Caco-2 (cell line): Measurements from ENCODE around the gene PDYN. TPM values are rescaled to one million over a fixed set of nuclear protein-coding genes. Genes with fewer than 3 reads are reported as not detected.

Experiments
- Bru-seq: library from RNA; stranded (reverse); fragments of 400-500 nt; gene quantifications from one replicate; lab custom pipeline; 2021; lab: Mats Ljungman, UMichigan
- BruChase-seq, 2 experiments: library from RNA; stranded (reverse); fragments of 400-500 nt; gene quantifications; one replicate each; lab custom pipeline; 2021; lab: Mats Ljungman, UMichigan
- BruUV-seq: library from RNA; stranded (reverse); fragments of 400-500 nt; replicated peaks from 2 replicates; lab custom pipeline; 2021; lab: Mats Ljungman, UMichigan
- CTCF ChIA-PET: fragments of 300-600 bp; sonication (Branson Sonifier 250); formaldehyde crosslinking; loops from one replicate; lab custom pipeline; 2022; ENCODE audit warnings: antibody characterized with exemption; lab: Charles Lee
- POLR2A ChIA-PET: fragments of 300-600 bp; sonication (Branson Sonifier 250); formaldehyde crosslinking; loops from one replicate; lab custom pipeline; 2022; ENCODE audit warnings: antibody characterized with exemption; lab: Charles Lee
- DNase-seq, 2 experiments: peaks; one replicate each; pipeline versions ENCODE4 v3.0.0 to v3.0.0-alpha.2; 2020 to 2022
- H3K27me3 ChIP-seq: replicated peaks from 2 replicates; pipeline ENCODE4 v1.6.0; 2011; ENCODE audit warnings: low read length; ENCODE audit not compliant: control insufficient read depth, insufficient read depth
- H3K36me3 ChIP-seq: 2 replicates; pipeline ENCODE4 v1.5.1; 2011; ENCODE audit warnings: low read length; ENCODE audit not compliant: control insufficient read depth, insufficient read depth
- H3K4me1 ChIP-seq: fragments of 250-450 bp; sonication (Bioruptor Pico); 2 replicates; pipeline ENCODE4 v1.5.1; 2020; ENCODE audit warnings: mild to moderate bottlenecking
- H3K4me3 ChIP-seq: 2 replicates; pipeline ENCODE4 v1.5.1; 2011; ENCODE audit warnings: low read depth, mild to moderate bottlenecking, control low read depth, low read length
- H3K9me3 ChIP-seq: fragments of 250-450 bp; sonication (Bioruptor Pico); 2 replicates; pipeline ENCODE4 v1.5.1; 2020; ENCODE audit warnings: mild to moderate bottlenecking, moderate library complexity
- H3K27ac Mint-ChIP-seq: one replicate; pipeline ENCODE4 v1.8.0; 2022; ENCODE audit warnings: mixed read lengths; ENCODE audit not compliant: unreplicated experiment
- H3K27me3 Mint-ChIP-seq: one replicate; pipeline ENCODE4 v1.8.0; 2022; ENCODE audit warnings: mixed read lengths; ENCODE audit not compliant: insufficient read depth, unreplicated experiment
- H3K36me3 Mint-ChIP-seq: one replicate; pipeline ENCODE4 v1.8.0; 2022; ENCODE audit warnings: mild to moderate bottlenecking, mixed read lengths; ENCODE audit not compliant: insufficient read depth, unreplicated experiment
- H3K4me1 Mint-ChIP-seq: one replicate; pipeline ENCODE4 v1.8.0; 2022; ENCODE audit warnings: low read depth, mixed read lengths; ENCODE audit not compliant: unreplicated experiment
- H3K4me3 Mint-ChIP-seq: one replicate; pipeline ENCODE4 v1.8.0; 2022; ENCODE audit warnings: mild to moderate bottlenecking, moderate library complexity, mixed read lengths; ENCODE audit not compliant: unreplicated experiment
- H3K9me3 Mint-ChIP-seq: one replicate; pipeline ENCODE4 v1.8.0; 2022; ENCODE audit warnings: mixed read lengths; ENCODE audit not compliant: unreplicated experiment
- CTCF ChIP-seq, 2 experiments: fragments of 200-600 bp in 1 of 2; IDR thresholded peaks; 1 replicate in 1 of 2; 2 replicates in 1 of 2; pipeline versions ENCODE4 v1.5.1 to v1.8.0; 2011 to 2022; ENCODE audit warnings: antibody characterized with exemption in 1 of 2, control low read depth in 1 of 2, inconsistent platforms in 1 of 2, low read depth in 1 of 2, low read length in 1 of 2, mild to moderate bottlenecking in 1 of 2, moderate library complexity in 1 of 2; ENCODE audit not compliant: insufficient read depth in 1 of 2, severe bottlenecking in 1 of 2, unreplicated experiment in 1 of 2
- intact Hi-C: fragments of 100-400 bp; cut with micrococcal nuclease; formaldehyde crosslinking; loops from one replicate; pipeline ENCODE4 v1.10.0; 2022; ENCODE audit not compliant: unreplicated experiment
- long read RNA-seq: library from polyadenylated mRNA; stranded (forward); transcript quantifications from one replicate; pipeline ENCODE4 v2.0.0, GENCODE V29; 2022
- total RNA-seq: library from RNA; stranded (reverse); gene quantifications from 2 replicates; pipeline ENCODE4 v1.2.3, GENCODE V29; 2022

Gene PDYN
- total RNA-seq, result not detected in 2 replicates
- Bru-seq, nascent RNA, result not detected
- BruChase-seq, experiment 1, labeled RNA remaining after a 2-hour chase, result not detected
- BruChase-seq, experiment 2, labeled RNA remaining after a 6-hour chase, result not detected
- long read RNA-seq, result 0 reads

DNA sequence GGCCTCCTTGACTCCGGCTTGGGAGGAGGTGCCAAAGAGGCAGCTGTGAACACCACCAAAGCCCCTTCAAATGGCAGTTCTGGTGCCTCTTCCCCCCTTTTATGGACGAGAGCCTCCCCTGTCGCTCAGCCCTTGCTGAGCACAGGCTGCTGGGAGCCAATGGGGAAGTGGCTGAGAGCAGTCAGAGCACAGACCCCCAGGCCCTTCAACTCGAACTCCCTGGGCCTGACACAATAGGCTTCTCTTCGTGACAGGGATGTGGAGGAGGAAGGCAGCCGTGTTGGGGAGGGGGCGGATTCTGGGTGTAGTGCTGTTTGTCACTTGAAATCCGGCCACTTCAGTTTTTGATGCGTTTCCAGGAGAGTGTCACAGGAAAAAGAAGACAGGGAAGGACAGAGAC is at the start of gene PDYN:
Gene PDYN, minus strand, starts transcription at position 73 of the 400 bp plus-strand sequence. CDS start 10,974 bp downstream, outside the sequence.
- Mint-ChIP-seq H3K4me3 (no peak within 1 kb of the TSS), H3K27ac (no peak within 1 kb of the TSS)

DNA sequence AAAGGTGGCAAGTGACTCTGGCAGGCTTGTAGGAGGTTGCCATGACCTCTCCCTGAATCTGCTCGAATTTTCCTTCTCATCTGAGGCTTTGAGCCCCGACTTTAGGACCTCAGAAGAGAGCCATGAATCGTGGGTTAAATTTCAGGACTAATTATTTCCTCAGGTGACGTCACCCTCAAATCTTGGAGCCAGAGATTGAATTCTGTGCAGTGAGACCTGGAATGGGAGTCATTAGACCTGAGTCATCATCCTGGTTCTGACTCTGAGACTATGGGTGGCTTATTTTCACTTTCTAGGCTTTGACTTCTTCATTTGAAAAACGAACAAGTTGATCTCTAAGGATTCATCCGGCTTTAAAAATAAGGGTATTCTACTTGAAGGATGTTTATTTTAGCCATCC is 48.5 kb upstream of the PDYN start:
- H3K27ac Mint-ChIP-seq, result no peak overlapping the region
- Histone ChIP-seq H3K4me1 (no peaks in the 10 kb centered on the region), H3K27me3 (no peaks in the 10 kb centered on the region; the same call in 1 of the 2 replicates), H3K9me3 (no peaks in the 10 kb centered on the region), H3K4me3 (no peak overlapping the region), H3K36me3 (no peaks in the 10 kb centered on the region)
- H3K9me3 Mint-ChIP-seq, result no peaks in the 10 kb centered on the region
- POLR2A ChIA-PET, result no interaction called here
- peaks cover 27% of the 10 kb centered on the region for H3K27me3 Mint-ChIP-seq
- no TSS peak for BruUV-seq
- no peaks in the 10 kb centered on the region for H3K36me3 Mint-ChIP-seq
- H3K4me3 Mint-ChIP-seq, result no peak overlapping the region
- no peak for DNase-seq
- TF ChIP-seq CTCF (IDR thresholded peaks at IDR 0.05; ENCODE audit: insufficient read depth in 1 of 2, low read depth in 1 of 2, low read length in 1 of 2, severe bottlenecking in 1 of 2, unreplicated experiment in 1 of 2), result no peak
- no peaks in the 10 kb centered on the region for H3K4me1 Mint-ChIP-seq
- intact Hi-C loops, result no loop called here
- CTCF ChIA-PET, result no interaction called here

More for the DNA sequence above, at the start of gene PDYN:
- Histone ChIP-seq H3K4me1 (no peaks in the 10 kb centered on the region), H3K9me3 (no peaks in the 10 kb centered on the region), H3K4me3 (no peak within 1 kb of the TSS), H3K27me3 (no peaks in the 10 kb centered on the region; the same call in 1 of the 2 replicates), H3K36me3 (no peaks in the 10 kb centered on the region)
- intact Hi-C loops, result no loop called here
- Mint-ChIP-seq H3K36me3 (no peaks in the 10 kb centered on the region), H3K4me1 (peaks cover 3% of the 10 kb centered on the region), H3K9me3 (no peaks in the 10 kb centered on the region), H3K27me3 (peaks cover 40% of the 10 kb centered on the region)
- ChIA-PET CTCF (no interaction called here), POLR2A (no interaction called here)
- TF ChIP-seq CTCF (IDR thresholded peaks at IDR 0.05; ENCODE audit: insufficient read depth in 1 of 2, low read depth in 1 of 2, low read length in 1 of 2, severe bottlenecking in 1 of 2, unreplicated experiment in 1 of 2), result no peak
- no TSS peak for BruUV-seq
- DNase-seq, result no peak

GRCh38 chr20:2038161-2038560 is 44.3 kb upstream of the PDYN start:
- H3K4me3 ChIP-seq, result no peak overlapping the region
- no peaks in the 10 kb centered on the region for H3K4me1 ChIP-seq
- Mint-ChIP-seq H3K36me3 (no peaks in the 10 kb centered on the region), H3K4me1 (no peaks in the 10 kb centered on the region), H3K27ac (no peak overlapping the region), H3K4me3 (no peak overlapping the region), H3K9me3 (no peaks in the 10 kb centered on the region), H3K27me3 (peaks cover 22% of the 10 kb centered on the region)
- no peak for TF ChIP-seq CTCF (IDR thresholded peaks at IDR 0.05; ENCODE audit: insufficient read depth in 1 of 2, low read depth in 1 of 2, low read length in 1 of 2, severe bottlenecking in 1 of 2, unreplicated experiment in 1 of 2)
- no peaks in the 10 kb centered on the region for H3K36me3 ChIP-seq
- no peaks in the 10 kb centered on the region for H3K9me3 ChIP-seq
- H3K27me3 ChIP-seq, result no peaks in the 10 kb centered on the region; the same call in 1 of the 2 replicates
- ChIA-PET CTCF (no interaction called here), POLR2A (no interaction called here)
- BruUV-seq, result no TSS peak
- intact Hi-C loops, result no loop called here
- no peak for DNase-seq
